ENCODE results near the gene SLC30A3.

GRCh38 chr2:27255187-27255586 lies 7.7 kb downstream of the SLC30A3 start:
- TF ChIP-seq EZH2 (IDR thresholded peaks at IDR 0.05) (no peak), POLR2AphosphoS5 (IDR thresholded peaks at IDR 0.05; ENCODE audit: borderline replicate concordance, low read depth, low read length) (no peak)
